Heart left ventricle (tissue), 16 donors: ENCODE results near the gene TOR4A. TPM values are rescaled to one million over a fixed set of nuclear protein-coding genes. Genes with fewer than 3 reads are reported as not detected.

Experiments
- ATAC-seq, 4 donors: fragments of 200-7000 bp; cut with Tn5 transposase; one replicate each; pipeline ENCODE4 v1.9.1; 2020 to 2022; ENCODE audit warnings: moderate library complexity in 4 of 4, mild to moderate bottlenecking in 3 of 4, moderate number of reproducible peaks in 1 of 4
- DNase-seq, 5 donors: peaks; one replicate each; pipeline ENCODE4 v3.0.0-alpha.2; 2020
- H3K27ac ChIP-seq, 12 donors: fragments of 200-600 bp; sonication (generic) in 4 of 12; one replicate each; pipeline versions ENCODE4 v1.5.0 to v1.8.0; 2016 to 2022; ENCODE audit warnings: mild to moderate bottlenecking in 2 of 12
- H3K27me3 ChIP-seq, 9 donors: fragments of 200-600 bp; sonication (generic) in 2 of 9; one replicate each; pipeline versions ENCODE4 v1.5.1 to v1.8.0; 2016 to 2022; ENCODE audit warnings: mild to moderate bottlenecking in 3 of 9
- H3K36me3 ChIP-seq, 9 donors: fragments of 200-600 bp; sonication (generic) in 2 of 9; one replicate each; pipeline versions ENCODE4 v1.5.0 to v1.8.0; 2018 to 2022; ENCODE audit warnings: mild to moderate bottlenecking in 2 of 9
- H3K4me1 ChIP-seq, 12 donors: fragments of 200-600 bp; sonication (generic) in 4 of 12; one replicate each; pipeline versions ENCODE4 v1.5.0 to v1.8.0; 2016 to 2022; ENCODE audit warnings: mild to moderate bottlenecking in 3 of 12
- H3K4me3 ChIP-seq, 12 donors: fragments of 200-600 bp; sonication (generic) in 4 of 12; one replicate each; pipeline versions ENCODE4 v1.5.0 to v1.8.0; 2017 to 2022; ENCODE audit warnings: mild to moderate bottlenecking in 9 of 12, moderate library complexity in 4 of 12
- H3K9me3 ChIP-seq, 12 donors: fragments of 200-600 bp; sonication (generic) in 4 of 12; one replicate each; pipeline versions ENCODE4 v1.5.0 to v1.8.0; 2016 to 2022; ENCODE audit warnings: mild to moderate bottlenecking in 1 of 12
- POLR2A ChIP-seq, 2 donors: fragments of 450-650 bp; IDR thresholded peaks; one replicate each; pipeline ENCODE4 v1.6.1; 2017; ENCODE audit warnings: antibody characterized with exemption in 2 of 2, mild to moderate bottlenecking in 2 of 2, moderate library complexity in 2 of 2
- WGBS, 4 donors: extraction: QIAGEN DNeasy Blood & Tissue Kit in 2 of 4; methylation state at CpG; one replicate each; pipeline versions ENCODE4 v1.1.5 to v1.1.7; 2013 to 2018; 5-methylcytosine and 5-hydroxymethylcytosine counted together
- intact Hi-C, 10 donors: fragments of 100-400 bp; cut with DNase I; formaldehyde crosslinking; loops; one replicate each; pipeline versions ENCODE4 v1.11.1 to v1.14.2; 2022
- polyA plus RNA-seq, 2 donors: library from polyadenylated mRNA; stranded (reverse); fragments of 200-250 nt; gene quantifications; one replicate each; pipeline ENCODE4 v1.2.3, GENCODE V29; 2013
- total RNA-seq, 9 donors: library from RNA; depleted of rRNA in 2 of 9; stranded (reverse); fragments of >200 nt in 2 of 9; fragmentation: NEBNext Ultra II Directional in 3 of 9; extraction: Animal tissue kit (Norgen Biotek cat#: 25700) in 3 of 9; gene quantifications; one replicate each; pipeline versions ENCODE4 v1.1.0 to v1.2.4, GENCODE V29; 2016 to 2023
- TF ChIP-seq, protein P1 (sequence below), 12 donors: fragments of 200-600 bp; sonication (generic) in 4 of 12; IDR thresholded peaks; one replicate each; pipeline versions ENCODE4 v1.5.0 to v1.8.0; 2018 to 2022; ENCODE audit warnings: antibody characterized with exemption in 12 of 12, mild to moderate bottlenecking in 5 of 12
- donor health status: ischemic (EF 13 %, LVEDD 7.1; RV severe dilation, severe dysfunction).
- donor health status: healthy with polysubstance abuse.
- donor health status: DM: no; HTN: yes; CAD: no.
- donor health status: DM: no; HTN: no; CAD: no.
- donor health status: ischemic (EF 25% LVEDD 6.9; RV normal size, moderate dysfunction).
- donor health status: ischemic (EF 25% LVEDD 5.7; RV mildly dilated, moderate dysfunction).
- donor health status: healthy.
- donor health status: DM: yes; HTN: yes; CAD: no.
- donor health status: ischemic (EF 35%, LVEDD 5.7; RV mildly dilated, moderate dysfunction).
- donor health status: nonischemic (EF 11% LVEDD 7.7; RV severe dilation, severe dysfunction).
- donor health status: DM: yes; HTN: yes; CAD: no.
- donor health status: PGD.
- donor health status: ischemic (EF 29% LVEDD 5.4; RV normal size, mild dysfunction).
- donor health status: nonischemic (EF 23%, LVEDD 6.1; RV moderate dilation, normal function).

TOR4A gene
- total and polyA plus RNA-seq, 11 donors = 6.6 to 46.4 (median 16.4) TPM

DNA sequence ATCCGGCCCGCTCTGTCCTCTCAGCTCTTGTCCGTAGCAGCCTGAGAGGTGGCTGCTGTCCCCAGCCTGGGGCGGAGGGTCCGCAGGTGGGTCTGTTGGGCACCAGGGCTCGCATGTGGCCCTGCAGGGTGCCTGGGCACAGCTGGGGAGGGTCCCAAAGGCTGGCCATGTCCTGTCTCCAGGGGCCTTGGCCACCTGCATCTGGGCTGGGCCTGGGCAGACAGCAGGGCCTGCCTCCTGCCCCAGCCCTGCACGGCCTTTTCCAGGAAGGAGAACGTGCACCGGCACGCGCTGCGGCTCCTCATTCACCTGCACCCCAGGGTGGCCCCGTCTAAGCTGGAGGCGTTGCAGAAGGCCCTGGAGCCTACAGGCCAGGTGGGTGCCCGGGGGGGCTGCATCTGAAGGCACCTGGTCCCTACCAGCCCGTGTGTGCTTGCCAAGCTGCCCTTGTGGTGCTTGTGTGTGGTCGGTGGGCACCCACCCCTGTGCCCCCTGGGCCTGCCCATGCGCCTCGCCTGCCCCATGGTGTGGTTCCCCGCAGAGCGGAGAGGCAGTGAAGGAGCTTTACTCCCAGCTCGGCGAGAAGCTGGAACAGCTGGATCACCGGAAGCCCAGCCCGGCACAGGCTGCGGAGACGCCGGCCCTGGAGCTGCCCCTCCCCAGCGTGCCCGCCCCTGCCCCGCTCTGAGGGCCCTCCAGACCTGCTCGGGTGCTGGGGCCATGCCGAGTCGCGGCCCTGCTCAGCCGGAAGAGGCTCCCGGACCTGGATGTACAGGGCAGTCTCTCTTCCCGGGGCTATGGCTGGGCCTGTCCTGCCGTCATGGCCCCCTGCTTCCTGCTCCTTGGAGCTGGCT, 5.1 kb upstream of the TOR4A start:
- Histone ChIP-seq H3K9me3 (no peaks in the 10 kb centered on the region), H3K27me3 (no peaks in the 10 kb centered on the region), H3K4me3 (no peak overlapping the region), H3K27ac (peak overlapping the region in 4 of 12 donors; percentile 34 to 73 (median 50)), H3K4me1 (peaks cover 9 to 88% (median 58%) of the 10 kb centered on the region in 12 donors), H3K36me3 (peaks cover 0 to 51% (median 23%) of the 10 kb centered on the region in 9 donors)
- DNase-seq (peak in 1 of 5 donors; percentile 6), ATAC-seq (no peak)
- TF ChIP-seq, protein P1, sequence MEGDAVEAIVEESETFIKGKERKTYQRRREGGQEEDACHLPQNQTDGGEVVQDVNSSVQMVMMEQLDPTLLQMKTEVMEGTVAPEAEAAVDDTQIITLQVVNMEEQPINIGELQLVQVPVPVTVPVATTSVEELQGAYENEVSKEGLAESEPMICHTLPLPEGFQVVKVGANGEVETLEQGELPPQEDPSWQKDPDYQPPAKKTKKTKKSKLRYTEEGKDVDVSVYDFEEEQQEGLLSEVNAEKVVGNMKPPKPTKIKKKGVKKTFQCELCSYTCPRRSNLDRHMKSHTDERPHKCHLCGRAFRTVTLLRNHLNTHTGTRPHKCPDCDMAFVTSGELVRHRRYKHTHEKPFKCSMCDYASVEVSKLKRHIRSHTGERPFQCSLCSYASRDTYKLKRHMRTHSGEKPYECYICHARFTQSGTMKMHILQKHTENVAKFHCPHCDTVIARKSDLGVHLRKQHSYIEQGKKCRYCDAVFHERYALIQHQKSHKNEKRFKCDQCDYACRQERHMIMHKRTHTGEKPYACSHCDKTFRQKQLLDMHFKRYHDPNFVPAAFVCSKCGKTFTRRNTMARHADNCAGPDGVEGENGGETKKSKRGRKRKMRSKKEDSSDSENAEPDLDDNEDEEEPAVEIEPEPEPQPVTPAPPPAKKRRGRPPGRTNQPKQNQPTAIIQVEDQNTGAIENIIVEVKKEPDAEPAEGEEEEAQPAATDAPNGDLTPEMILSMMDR (IDR thresholded peaks at IDR 0.05) = no peak
- WGBS, 4 donors = 91 to 94% (median 93%) methylated on average over 19 to 39 of the region's 39 CpGs
- intact Hi-C loops = no loop called here

- WGBS, 4 donors = 82 to 92% (median 89%) methylated on average over 10 to 13 of the region's 13 CpGs
- H3K4me1 ChIP-seq = peaks cover 9 to 88% (median 59%) of the 10 kb centered on the region in 12 donors
- TF ChIP-seq, protein P1 (IDR thresholded peaks at IDR 0.05) = no peak
- TF ChIP-seq POLR2A (IDR thresholded peaks at IDR 0.05) = no peak
- no peak overlapping the region for H3K4me3 ChIP-seq
- H3K9me3 ChIP-seq = no peaks in the 10 kb centered on the region
- H3K27ac ChIP-seq = no peak overlapping the region
- H3K36me3 ChIP-seq = peaks cover 0 to 45% (median 21%) of the 10 kb centered on the region in 9 donors
- intact Hi-C loops = no loop called here
- ATAC-seq = no peak
- H3K27me3 ChIP-seq = no peaks in the 10 kb centered on the region
- no peak for DNase-seq
Observed at GRCh38 chr9:137273095-137273490, 4.4 kb upstream of the TOR4A start.

DNA sequence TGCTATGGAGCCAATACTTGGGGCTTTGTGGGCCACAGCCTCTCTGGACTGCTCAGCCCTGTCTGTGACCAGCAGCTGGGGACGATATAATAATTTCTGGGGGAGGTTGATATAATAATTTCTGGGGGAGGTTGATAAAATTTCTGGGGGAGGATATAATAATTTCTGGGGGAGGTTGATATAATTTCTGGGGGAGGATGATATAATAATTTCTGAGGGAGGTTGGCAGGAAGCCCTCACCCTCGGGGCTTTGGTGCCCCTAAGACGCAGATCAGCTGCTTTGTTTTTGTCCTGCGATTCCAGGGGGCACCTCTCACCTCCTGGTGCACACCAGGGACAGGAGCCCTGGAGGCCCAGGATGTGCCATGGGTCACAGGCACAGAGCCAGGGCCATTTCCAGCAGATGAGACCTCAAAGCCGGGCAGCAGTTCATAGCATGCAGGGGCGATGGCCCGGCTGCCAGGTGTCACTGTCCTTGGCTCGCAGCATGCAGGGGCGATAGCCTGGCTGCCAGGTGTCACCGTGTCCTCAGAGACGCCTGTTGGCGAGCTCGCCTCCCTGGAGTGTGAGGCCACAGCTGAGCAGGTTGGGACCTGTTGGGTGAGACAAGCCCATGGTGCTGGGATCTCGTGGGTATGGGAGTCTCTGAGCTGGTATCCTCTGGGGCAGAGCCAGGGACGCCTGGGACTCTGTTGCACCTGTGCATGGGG, 3.8 kb upstream of the TOR4A start:
- no peaks in the 10 kb centered on the region for H3K27me3 ChIP-seq
- H3K4me1 ChIP-seq = peaks cover 9 to 87% (median 56%) of the 10 kb centered on the region in 12 donors
- H3K27ac ChIP-seq = peak overlapping the region in 1 of 12 donors; percentile 1
- no peak for TF ChIP-seq POLR2A (IDR thresholded peaks at IDR 0.05)
- TF ChIP-seq, protein P1 (IDR thresholded peaks at IDR 0.05) = no peak
- H3K9me3 ChIP-seq = no peaks in the 10 kb centered on the region
- intact Hi-C loops = no loop called here
- no peak for ATAC-seq
- peaks cover 0 to 43% (median 21%) of the 10 kb centered on the region in 9 donors for H3K36me3 ChIP-seq
- no peak overlapping the region for H3K4me3 ChIP-seq
- WGBS, 4 donors = 61 to 75% (median 70%) methylated on average over 4 to 15 of the region's 15 CpGs
- DNase-seq = peak in 2 of 5 donors; percentile 15 to 38

DNA sequence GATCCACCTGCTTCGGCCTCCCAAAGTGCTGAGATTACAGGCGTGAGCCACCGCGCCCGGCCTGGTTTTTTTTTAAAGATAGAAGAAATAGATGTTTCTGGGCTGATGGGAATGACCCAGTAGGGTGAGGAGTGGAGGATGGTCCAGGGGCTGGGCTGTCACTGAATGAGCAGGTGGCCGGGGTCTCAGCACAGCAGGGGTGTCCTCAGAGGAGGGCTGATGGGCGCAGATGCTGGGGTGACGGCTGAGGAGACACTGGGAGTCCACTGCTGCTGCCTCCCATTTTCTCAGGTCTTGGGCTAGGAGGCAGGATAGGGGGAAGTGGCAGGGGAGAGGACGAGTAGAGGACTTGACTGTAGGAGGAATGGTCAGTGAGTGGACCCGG, 2.3 kb upstream of the TOR4A start:
- Histone ChIP-seq H3K27me3 (no peaks in the 10 kb centered on the region), H3K9me3 (no peaks in the 10 kb centered on the region), H3K4me3 (no peak overlapping the region), H3K27ac (peak overlapping the region in 8 of 12 donors; percentile 94 to 100 (median 98)), H3K4me1 (peaks cover 6 to 87% (median 50%) of the 10 kb centered on the region in 12 donors), H3K36me3 (peaks cover 0 to 46% (median 30%) of the 10 kb centered on the region in 9 donors)
- intact Hi-C loops = no loop called here
- DNase-seq = peak in 1 of 5 donors; percentile 5
- TF ChIP-seq, protein P1 (IDR thresholded peaks at IDR 0.05) = no peak
- TF ChIP-seq POLR2A (IDR thresholded peaks at IDR 0.05) = no peak
- ATAC-seq = no peak
- 85 to 92% (median 88%) methylated on average over 10 of the region's 10 CpGs for WGBS, 4 donors
